Thyroid gland (tissue), 4 donors: ENCODE data around the gene CDR2L. TPM values are rescaled to one million over a fixed set of nuclear protein-coding genes. Genes with fewer than 3 reads are reported as not detected.
"Not testable (repeated sequence)": the region's sequence is repeated elsewhere in the genome, so short reads cannot be mapped to it uniquely, and the experiment has no call there.

ENCODE experiments used
- DNase-seq, 2 donors: peaks; one replicate each; pipeline ENCODE4 v3.0.0-alpha.2; 2019
- H3K27ac ChIP-seq, 3 donors: fragments of 200-600 bp; sonication (generic); 1 replicate in 2 of 3; 2 replicates in 1 of 3; pipeline ENCODE4 v1.5.1; 2016 to 2019; ENCODE audit warnings: mild to moderate bottlenecking in 1 of 3, moderate library complexity in 1 of 3
- H3K27me3 ChIP-seq: fragments of 200-600 bp; sonication (generic); one replicate; pipeline ENCODE4 v1.5.1; 2019
- H3K36me3 ChIP-seq, 2 donors: fragments of 200-600 bp; sonication (generic); one replicate each; pipeline ENCODE4 v1.5.1; 2016 to 2019
- H3K4me1 ChIP-seq, 2 donors: fragments of 200-600 bp; sonication (generic); one replicate each; pipeline ENCODE4 v1.5.1; 2017 to 2019
- H3K4me3 ChIP-seq, 3 donors: fragments of 200-600 bp; sonication (generic); replicated peaks in 1 of 3; 1 replicate in 2 of 3; 2 replicates in 1 of 3; pipeline ENCODE4 v1.5.1; 2016; ENCODE audit warnings: mild to moderate bottlenecking in 1 of 3
- H3K9me3 ChIP-seq: fragments of 200-600 bp; sonication (generic); one replicate; pipeline ENCODE4 v1.5.1; 2017
- POLR2A ChIP-seq, 2 donors: fragments of 450-650 bp; IDR thresholded peaks; one replicate each; pipeline ENCODE4 v1.6.1; 2017; ENCODE audit warnings: antibody characterized with exemption in 2 of 2, mild to moderate bottlenecking in 2 of 2, moderate library complexity in 1 of 2
- WGBS, 2 donors: methylation state at CpG; one replicate each; pipeline ENCODE4 v1.1.5; 2017; 5-methylcytosine and 5-hydroxymethylcytosine counted together
- intact Hi-C: fragments of 100-400 bp; cut with DNase I; formaldehyde crosslinking; loops from one replicate; pipeline ENCODE4 v1.15.1; 2023
- total RNA-seq, 4 donors: library from RNA; depleted of rRNA; stranded (reverse); fragments of >200 nt; gene quantifications; one replicate each; pipeline ENCODE4 v1.2.3, GENCODE V29; 2016
- TF ChIP-seq, protein P1 (sequence below), 6 experiments: fragments of 200-600 bp in 3 of 6; fragments of 450-650 bp in 3 of 6; sonication (generic) in 3 of 6; IDR thresholded peaks; one replicate each; pipeline ENCODE4 v1.5.1; 2016 to 2019; ENCODE audit warnings: antibody characterized with exemption in 6 of 6, mild to moderate bottlenecking in 2 of 6, inconsistent platforms in 1 of 6, moderate library complexity in 1 of 6

Gene CDR2L
- total RNA-seq, 4 donors from 2014 or later, result 2.6 to 9.8 (median 4.2) TPM

DNA sequence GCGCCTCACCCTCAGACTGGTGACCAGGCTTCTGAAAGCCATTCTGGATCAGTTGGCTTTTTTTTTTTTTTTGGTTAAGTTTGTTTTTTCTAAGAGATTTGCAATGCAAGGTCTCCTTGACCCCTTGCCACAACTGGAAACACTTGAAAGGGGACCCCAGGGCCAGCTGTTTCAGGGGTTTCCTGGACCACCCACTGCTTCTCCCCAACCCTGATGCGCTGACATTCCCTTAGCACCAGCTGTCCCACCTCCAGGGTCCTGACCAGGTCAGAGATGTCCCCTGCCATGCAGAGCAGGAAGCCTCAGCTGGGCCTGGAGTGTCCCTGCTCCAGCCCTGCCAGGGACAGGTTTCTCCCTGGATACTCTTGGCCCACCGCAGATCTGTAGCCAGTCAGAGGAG is 16.9 kb downstream of the CDR2L start:
- DNase-seq, result no peak
- no peak overlapping the region for H3K4me3 ChIP-seq
- TF ChIP-seq, protein P1, sequence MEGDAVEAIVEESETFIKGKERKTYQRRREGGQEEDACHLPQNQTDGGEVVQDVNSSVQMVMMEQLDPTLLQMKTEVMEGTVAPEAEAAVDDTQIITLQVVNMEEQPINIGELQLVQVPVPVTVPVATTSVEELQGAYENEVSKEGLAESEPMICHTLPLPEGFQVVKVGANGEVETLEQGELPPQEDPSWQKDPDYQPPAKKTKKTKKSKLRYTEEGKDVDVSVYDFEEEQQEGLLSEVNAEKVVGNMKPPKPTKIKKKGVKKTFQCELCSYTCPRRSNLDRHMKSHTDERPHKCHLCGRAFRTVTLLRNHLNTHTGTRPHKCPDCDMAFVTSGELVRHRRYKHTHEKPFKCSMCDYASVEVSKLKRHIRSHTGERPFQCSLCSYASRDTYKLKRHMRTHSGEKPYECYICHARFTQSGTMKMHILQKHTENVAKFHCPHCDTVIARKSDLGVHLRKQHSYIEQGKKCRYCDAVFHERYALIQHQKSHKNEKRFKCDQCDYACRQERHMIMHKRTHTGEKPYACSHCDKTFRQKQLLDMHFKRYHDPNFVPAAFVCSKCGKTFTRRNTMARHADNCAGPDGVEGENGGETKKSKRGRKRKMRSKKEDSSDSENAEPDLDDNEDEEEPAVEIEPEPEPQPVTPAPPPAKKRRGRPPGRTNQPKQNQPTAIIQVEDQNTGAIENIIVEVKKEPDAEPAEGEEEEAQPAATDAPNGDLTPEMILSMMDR (IDR thresholded peaks at IDR 0.05), result no peak
- no peak for TF ChIP-seq POLR2A (IDR thresholded peaks at IDR 0.05)
- WGBS, 2 donors, result 97 to 100% methylated on average over 3 of the region's 3 CpGs
- no peak overlapping the region for H3K27ac ChIP-seq
- no peaks in the 10 kb centered on the region for H3K36me3 ChIP-seq
- intact Hi-C loops, result no loop called here
- H3K27me3 ChIP-seq, result no peaks in the 10 kb centered on the region
- H3K9me3 ChIP-seq, result no peaks in the 10 kb centered on the region
- no peaks in the 10 kb centered on the region for H3K4me1 ChIP-seq

DNA sequence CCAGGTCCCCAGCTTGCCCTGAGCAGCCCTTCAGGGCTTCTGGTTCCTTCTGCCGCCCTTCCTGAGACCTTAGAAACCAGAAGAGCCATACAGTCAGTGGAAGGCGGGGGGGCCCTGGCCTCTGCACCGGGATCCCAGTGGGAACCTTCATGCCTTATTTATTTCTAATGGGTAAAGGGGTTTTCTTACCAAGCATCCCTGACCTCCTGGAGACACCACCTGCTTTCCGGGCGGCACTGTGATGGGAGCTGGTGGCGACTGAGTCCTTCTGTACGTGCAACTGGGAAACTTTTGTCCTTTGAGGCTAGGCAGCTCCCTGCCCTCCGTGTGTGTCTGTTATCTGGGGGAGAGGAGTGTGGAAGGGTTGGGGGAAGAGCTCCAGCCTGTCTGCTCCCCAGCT is 17.9 kb downstream of the CDR2L start:
- DNase-seq, result no peak
- intact Hi-C loops, result no loop called here
- no peaks in the 10 kb centered on the region for H3K9me3 ChIP-seq
- no peak overlapping the region for H3K27ac ChIP-seq
- H3K4me1 ChIP-seq, result no peaks in the 10 kb centered on the region
- 87 to 92% methylated on average over 8 of the region's 8 CpGs for WGBS, 2 donors
- H3K27me3 ChIP-seq, result no peaks in the 10 kb centered on the region
- TF ChIP-seq, protein P1 (IDR thresholded peaks at IDR 0.05), result no peak
- TF ChIP-seq POLR2A (IDR thresholded peaks at IDR 0.05), result no peak
- no peak overlapping the region for H3K4me3 ChIP-seq
- no peaks in the 10 kb centered on the region for H3K36me3 ChIP-seq

DNA sequence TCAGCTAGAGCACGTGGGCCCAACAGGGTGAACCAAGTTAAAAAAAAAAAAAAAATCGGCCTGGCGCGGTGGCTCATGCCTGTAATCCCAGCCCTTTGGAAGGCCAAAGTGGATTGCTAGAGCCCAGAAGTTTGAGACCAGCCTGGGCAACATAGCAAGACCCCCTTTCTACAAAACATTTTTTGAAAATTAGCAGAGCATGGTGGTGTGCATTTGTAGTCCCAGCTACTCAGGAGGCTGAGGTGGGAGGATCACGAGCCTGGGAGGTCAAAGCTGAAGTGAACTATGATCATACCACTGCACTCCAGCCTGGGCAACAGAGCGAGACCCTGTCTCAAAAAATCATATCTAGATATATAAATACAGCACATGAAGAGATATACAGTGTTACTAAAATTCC is 18.7 kb downstream of the CDR2L start:
- H3K27ac ChIP-seq, intact Hi-C loops, H3K4me1 ChIP-seq, DNase-seq, H3K36me3 ChIP-seq, H3K9me3 ChIP-seq, H3K27me3 ChIP-seq, H3K4me3 ChIP-seq: not testable (repeated sequence)
- WGBS, 2 donors, result 89 to 95% methylated on average over 6 of the region's 6 CpGs

DNA sequence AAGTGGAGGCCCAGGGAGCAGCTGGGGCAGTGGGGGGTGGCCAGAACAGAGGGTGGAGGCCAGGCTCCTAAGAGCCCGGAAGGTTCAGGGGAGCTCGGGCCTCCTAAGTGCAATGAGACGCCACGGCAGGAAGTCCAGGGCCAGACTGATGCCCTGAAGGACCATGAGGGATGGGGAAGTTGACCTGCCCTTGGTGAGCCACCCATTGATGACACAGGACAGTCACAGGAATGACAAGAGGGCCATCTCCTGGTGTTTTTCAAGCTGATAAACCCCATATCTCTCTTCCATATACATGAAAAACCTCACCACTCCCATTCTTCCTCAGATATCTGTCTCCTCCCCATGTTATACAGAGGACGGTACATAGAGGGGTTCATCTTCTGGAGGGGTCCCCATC is 19.2 kb downstream of the CDR2L start:
- 85 to 92% methylated on average over 5 of the region's 5 CpGs for WGBS, 2 donors
- no peak overlapping the region for H3K27ac ChIP-seq
- no peaks in the 10 kb centered on the region for H3K27me3 ChIP-seq
- H3K4me3 ChIP-seq, result no peak overlapping the region
- TF ChIP-seq, protein P1 (IDR thresholded peaks at IDR 0.05), result no peak
- no peak for TF ChIP-seq POLR2A (IDR thresholded peaks at IDR 0.05)
- no peaks in the 10 kb centered on the region for H3K9me3 ChIP-seq
- H3K4me1 ChIP-seq, result peaks cover 0 to under 1% of the 10 kb centered on the region in 2 donors
- no peaks in the 10 kb centered on the region for H3K36me3 ChIP-seq
- DNase-seq, result no peak
- intact Hi-C loops, result no loop called here

DNA sequence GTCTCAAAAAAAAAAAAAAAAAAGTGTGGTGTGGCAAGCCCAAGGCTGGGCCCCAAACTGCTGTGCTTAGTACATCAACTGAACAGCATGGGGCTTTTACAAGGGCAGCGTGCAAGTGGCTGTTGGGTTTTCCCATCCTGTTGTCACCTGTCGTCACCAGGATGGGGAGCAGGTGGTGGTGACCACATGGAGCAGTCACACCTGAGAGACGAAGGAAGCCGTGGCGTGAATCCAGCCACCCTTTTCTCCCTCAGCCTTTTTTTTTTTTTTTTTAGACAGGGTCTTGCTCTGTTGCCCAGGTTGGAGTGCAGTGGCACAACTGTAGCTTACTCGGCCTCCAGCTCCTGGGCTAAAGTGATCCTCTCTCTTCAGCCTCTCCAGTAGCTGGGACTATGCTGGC is 20.9 kb downstream of the CDR2L start:
- H3K27ac ChIP-seq, result no peak overlapping the region
- WGBS, 2 donors, result 85 to 90% methylated on average over 6 of the region's 6 CpGs
- peaks cover 4 to 10% of the 10 kb centered on the region in 2 donors for H3K4me1 ChIP-seq
- TF ChIP-seq POLR2A (IDR thresholded peaks at IDR 0.05), result no peak
- TF ChIP-seq, protein P1 (IDR thresholded peaks at IDR 0.05), result no peak
- intact Hi-C loops, result no loop called here
- DNase-seq, result no peak
- no peak overlapping the region for H3K4me3 ChIP-seq
- H3K9me3 ChIP-seq, result no peaks in the 10 kb centered on the region
- no peaks in the 10 kb centered on the region for H3K36me3 ChIP-seq
- H3K27me3 ChIP-seq, result no peaks in the 10 kb centered on the region
